Left lung (tissue), 10 donors: ENCODE results near the gene ANO5. TPM values are rescaled to one million over a fixed set of nuclear protein-coding genes. Genes with fewer than 3 reads are reported as not detected.

Experiments
- ATAC-seq: fragments of 200-7000 bp; cut with Tn5 transposase; one replicate; pipeline ENCODE4 v1.9.1; 2020; ENCODE audit warnings: moderate library complexity
- DNase-seq, 4 donors: peaks; one replicate each; pipeline ENCODE4 v3.0.0-alpha.2; 2013 to 2020
- H3K27ac ChIP-seq, 2 donors: fragments of 200-600 bp; sonication (generic) in 1 of 2; one replicate each; pipeline versions ENCODE4 v1.5.0 to v1.8.0; 2020 to 2021
- H3K27me3 ChIP-seq, 2 donors: fragments of 200-600 bp; sonication (generic) in 1 of 2; one replicate each; pipeline versions ENCODE4 v1.5.0 to v1.8.0; 2020 to 2021
- H3K36me3 ChIP-seq, 2 donors: fragments of 200-600 bp; sonication (generic) in 1 of 2; one replicate each; pipeline versions ENCODE4 v1.5.0 to v1.8.0; 2020 to 2021
- H3K4me1 ChIP-seq, 2 donors: fragments of 200-600 bp; one replicate each; pipeline ENCODE4 v1.8.0; 2021
- H3K4me3 ChIP-seq, 2 donors: fragments of 200-600 bp; sonication (generic) in 1 of 2; one replicate each; pipeline versions ENCODE4 v1.5.0 to v1.8.0; 2020 to 2021; ENCODE audit warnings: mild to moderate bottlenecking in 1 of 2
- H3K9me3 ChIP-seq, 2 donors: fragments of 200-600 bp; sonication (generic) in 1 of 2; one replicate each; pipeline versions ENCODE4 v1.5.0 to v1.8.0; 2020 to 2021
- intact Hi-C, 2 donors: fragments of 100-400 bp; cut with DNase I; formaldehyde crosslinking; loops; one replicate each; pipeline versions ENCODE4 v1.11.2 to v1.14.2; 2022
- polyA plus RNA-seq, 6 donors: library from polyadenylated mRNA; unstranded; fragments of 120-200 nt; gene quantifications; one replicate each; pipeline ENCODE4 v1.2.1, GENCODE V29; 2013; ENCODE audit not compliant: insufficient read length in 6 of 6
- total RNA-seq, 2 donors: library from RNA; stranded (reverse); fragmentation: NEBNext Ultra II Directional; extraction: Animal tissue kit (Norgen Biotek cat#: 25700); gene quantifications; one replicate each; pipeline ENCODE4 v1.2.1, GENCODE V29; 2021
- TF ChIP-seq, protein P1 (sequence below), 2 donors: fragments of 200-600 bp; sonication (generic) in 1 of 2; IDR thresholded peaks; one replicate each; pipeline versions ENCODE4 v1.5.0 to v1.8.0; 2021; ENCODE audit warnings: antibody characterized with exemption in 2 of 2
- donor health status: DM: no; HTN: yes; CAD: no.
- donor health status: DM: no; HTN: no; CAD: no.

ANO5 gene
- total and polyA plus RNA-seq, 8 donors: 1.9 to 4.6 (median 2.9) TPM

DNA sequence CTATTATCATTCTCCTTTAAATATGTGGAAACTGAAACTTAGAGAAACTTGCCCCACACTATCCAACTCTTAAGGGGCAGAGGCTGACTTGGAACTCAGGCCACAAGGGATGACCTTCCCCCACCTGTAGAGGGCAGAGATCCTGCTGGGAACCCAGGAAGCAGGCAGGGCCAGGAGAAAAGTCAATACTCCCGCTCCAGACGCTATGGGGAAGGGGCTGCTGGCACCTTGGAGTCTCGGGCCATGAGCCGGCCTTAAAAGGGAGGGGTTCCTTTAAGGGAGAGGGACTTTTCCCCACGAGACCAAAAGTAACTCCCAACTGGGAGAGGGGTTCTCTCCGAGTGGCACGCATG lies 620 bp upstream of the ANO5 start:
- peak; percentile 80 for ATAC-seq
- Histone ChIP-seq H3K4me3 (peak overlapping the region; percentile 55 to 62), H3K4me1 (peaks cover 0 to 15% of the 10 kb centered on the region in 2 donors), H3K27me3 (peaks cover 0 to 25% of the 10 kb centered on the region in 2 donors), H3K9me3 (no peaks in the 10 kb centered on the region), H3K36me3 (no peaks in the 10 kb centered on the region), H3K27ac (no peak overlapping the region)
- intact Hi-C loops: no loop called here
- TF ChIP-seq, protein P1, sequence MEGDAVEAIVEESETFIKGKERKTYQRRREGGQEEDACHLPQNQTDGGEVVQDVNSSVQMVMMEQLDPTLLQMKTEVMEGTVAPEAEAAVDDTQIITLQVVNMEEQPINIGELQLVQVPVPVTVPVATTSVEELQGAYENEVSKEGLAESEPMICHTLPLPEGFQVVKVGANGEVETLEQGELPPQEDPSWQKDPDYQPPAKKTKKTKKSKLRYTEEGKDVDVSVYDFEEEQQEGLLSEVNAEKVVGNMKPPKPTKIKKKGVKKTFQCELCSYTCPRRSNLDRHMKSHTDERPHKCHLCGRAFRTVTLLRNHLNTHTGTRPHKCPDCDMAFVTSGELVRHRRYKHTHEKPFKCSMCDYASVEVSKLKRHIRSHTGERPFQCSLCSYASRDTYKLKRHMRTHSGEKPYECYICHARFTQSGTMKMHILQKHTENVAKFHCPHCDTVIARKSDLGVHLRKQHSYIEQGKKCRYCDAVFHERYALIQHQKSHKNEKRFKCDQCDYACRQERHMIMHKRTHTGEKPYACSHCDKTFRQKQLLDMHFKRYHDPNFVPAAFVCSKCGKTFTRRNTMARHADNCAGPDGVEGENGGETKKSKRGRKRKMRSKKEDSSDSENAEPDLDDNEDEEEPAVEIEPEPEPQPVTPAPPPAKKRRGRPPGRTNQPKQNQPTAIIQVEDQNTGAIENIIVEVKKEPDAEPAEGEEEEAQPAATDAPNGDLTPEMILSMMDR (IDR thresholded peaks at IDR 0.05): peak in 1 of 2 donors; percentile 10
- DNase-seq: peak in 3 of 4 donors; percentile 3 to 41 (median 5)

DNA sequence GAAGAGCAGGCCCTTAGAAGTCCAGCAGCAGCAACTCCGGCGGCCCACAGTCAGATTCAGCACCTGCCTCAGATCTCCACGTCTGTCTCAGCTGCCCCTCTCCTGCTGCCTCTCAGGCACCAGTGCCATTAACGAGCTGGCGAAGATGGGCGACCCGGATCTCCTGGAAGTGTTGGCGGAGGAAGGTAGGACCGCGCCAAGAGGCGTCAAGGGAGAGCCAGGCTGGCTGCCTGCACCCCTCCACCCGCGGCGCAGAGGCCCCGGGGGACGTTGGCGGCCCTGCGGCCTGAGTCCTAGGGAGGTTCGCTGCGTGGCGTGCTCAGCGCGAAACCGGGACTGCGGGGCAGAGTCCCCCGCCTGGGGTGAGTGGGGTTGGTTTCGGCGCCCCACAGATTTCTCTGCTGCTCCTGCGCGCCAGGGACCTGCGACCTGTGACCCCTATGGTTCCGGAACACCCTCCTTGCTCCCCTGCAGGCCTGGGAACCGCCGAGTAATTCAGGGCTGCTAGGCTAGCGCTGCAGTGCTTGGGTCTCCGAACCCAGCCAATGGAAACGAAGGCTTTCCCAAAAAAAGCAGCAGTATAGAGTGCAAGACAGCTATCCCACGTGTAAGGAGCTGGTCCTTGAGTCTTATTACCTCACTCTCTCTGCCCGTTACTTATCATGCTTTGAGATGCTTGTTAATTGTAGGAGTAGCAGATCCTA lies 615 bp downstream of the ANO5 start:
- Histone ChIP-seq H3K27ac (no peak overlapping the region), H3K4me3 (peak overlapping the region; percentile 55 to 62), H3K4me1 (peaks cover 0 to 15% of the 10 kb centered on the region in 2 donors), H3K36me3 (no peaks in the 10 kb centered on the region), H3K9me3 (no peaks in the 10 kb centered on the region), H3K27me3 (peaks cover 0 to 25% of the 10 kb centered on the region in 2 donors)
- intact Hi-C loops: no loop called here
- peak; percentile 59 for ATAC-seq
- TF ChIP-seq, protein P1 (IDR thresholded peaks at IDR 0.05): no peak
- peak; percentile 5 to 82 (median 24) for DNase-seq

DNA sequence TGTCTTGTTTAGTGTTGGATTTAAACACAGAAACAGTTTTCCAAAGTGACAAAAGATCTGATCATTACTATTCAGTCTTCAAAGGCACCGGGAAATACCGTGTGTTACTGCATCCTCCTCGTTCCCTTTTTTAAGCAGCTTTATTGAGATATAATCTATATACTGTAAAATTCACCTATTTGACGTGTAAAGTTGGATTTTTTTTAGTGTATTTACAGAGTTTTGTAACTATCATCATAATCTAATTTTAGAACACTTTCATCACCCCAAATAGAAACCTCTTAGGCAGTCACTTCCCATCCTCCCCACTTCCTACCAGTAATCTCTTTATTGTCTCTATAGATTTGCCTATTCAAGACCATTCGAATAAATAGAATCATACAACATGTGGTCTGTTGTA lies 1.4 kb downstream of the ANO5 start:
- Histone ChIP-seq H3K9me3 (no peaks in the 10 kb centered on the region), H3K4me3 (no peak overlapping the region)
- intact Hi-C loops: no loop called here

DNA sequence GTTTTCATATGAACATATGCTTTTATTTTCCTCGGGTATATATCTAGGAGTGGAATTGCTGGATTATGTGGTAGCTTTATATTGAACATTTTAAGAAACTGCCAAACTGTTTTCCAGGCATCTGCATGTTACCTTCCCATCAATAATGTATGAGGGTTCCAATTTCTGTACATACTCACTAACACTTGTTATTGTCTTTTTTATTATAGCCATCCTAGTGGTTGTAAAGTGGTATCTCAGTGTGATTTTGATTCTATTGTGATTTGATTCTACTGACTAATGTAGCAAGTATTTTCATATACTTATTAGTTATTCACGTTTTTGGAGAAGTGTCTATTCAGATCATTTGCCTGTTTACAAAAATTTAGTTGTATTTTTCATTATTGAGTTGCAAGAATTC lies 2.0 kb downstream of the ANO5 start:
- H3K9me3 ChIP-seq: no peaks in the 10 kb centered on the region
- no peaks in the 10 kb centered on the region for H3K36me3 ChIP-seq
- DNase-seq: no peak
- H3K27ac ChIP-seq: no peak overlapping the region
- peaks cover 0 to 25% of the 10 kb centered on the region in 2 donors for H3K27me3 ChIP-seq
- no peak for ATAC-seq
- intact Hi-C loops: no loop called here
- no peak overlapping the region for H3K4me3 ChIP-seq
- TF ChIP-seq, protein P1 (IDR thresholded peaks at IDR 0.05): no peak
- H3K4me1 ChIP-seq: peaks cover 0 to 15% of the 10 kb centered on the region in 2 donors

More for the DNA sequence above, 1.4 kb downstream of the ANO5 start:
- TF ChIP-seq, protein P1 (IDR thresholded peaks at IDR 0.05): no peak
- no peak for ATAC-seq
- Histone ChIP-seq H3K4me1 (peaks cover 0 to 15% of the 10 kb centered on the region in 2 donors), H3K27me3 (peaks cover 0 to 25% of the 10 kb centered on the region in 2 donors), H3K27ac (no peak overlapping the region), H3K36me3 (no peaks in the 10 kb centered on the region)
- no peak for DNase-seq

DNA sequence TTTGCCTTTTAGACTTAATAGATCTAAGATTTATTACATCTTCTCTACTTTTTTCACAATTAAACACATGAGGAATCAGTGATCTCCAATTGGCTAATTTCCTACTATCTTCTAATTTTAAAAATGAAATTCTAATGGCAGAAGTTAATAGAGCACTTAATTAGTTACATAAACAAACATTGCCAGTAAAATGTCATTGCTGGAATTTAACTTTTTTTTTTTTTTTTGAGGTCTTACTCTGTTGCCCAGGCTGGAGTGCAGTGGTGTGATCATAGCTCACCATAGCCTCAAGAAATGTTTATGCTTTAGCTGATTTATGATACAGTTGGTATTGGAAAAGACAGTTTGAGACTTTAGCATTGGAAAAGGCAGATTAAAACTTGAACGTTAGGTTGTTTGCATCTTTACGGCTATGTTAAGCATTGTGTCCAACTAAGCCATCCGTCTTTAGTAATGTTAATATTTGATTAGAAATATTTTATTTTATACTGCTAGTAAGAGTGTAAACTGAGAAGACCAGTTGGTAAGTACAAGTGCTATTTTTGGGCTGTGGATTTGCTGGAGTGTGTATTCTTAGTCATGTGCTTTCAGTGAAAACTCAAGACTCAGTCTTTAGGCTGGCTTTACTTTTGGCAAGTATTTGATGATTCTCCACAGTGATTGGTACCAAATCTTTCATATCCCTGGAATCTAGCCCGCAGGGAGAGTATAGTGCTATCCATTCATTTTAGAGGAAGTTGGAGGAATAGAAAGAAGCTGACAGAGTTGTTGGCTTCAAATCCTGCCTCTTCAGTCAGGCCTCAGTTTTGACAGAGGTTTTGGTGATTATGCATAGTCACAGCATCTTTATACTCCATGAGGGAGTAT lies 4.5 kb downstream of the ANO5 start:
- Histone ChIP-seq H3K27me3 (peaks cover 0 to 19% of the 10 kb centered on the region in 2 donors), H3K36me3 (no peaks in the 10 kb centered on the region), H3K4me1 (peaks cover 0 to 15% of the 10 kb centered on the region in 2 donors), H3K27ac (no peak overlapping the region), H3K4me3 (no peak overlapping the region), H3K9me3 (no peaks in the 10 kb centered on the region)
- intact Hi-C loops: no loop called here
- DNase-seq (no peak), ATAC-seq (peak; percentile 27)
- TF ChIP-seq, protein P1 (IDR thresholded peaks at IDR 0.05): no peak
